Caco-2 (cell line): Measurements from ENCODE around the gene MAST3. TPM values are rescaled to one million over a fixed set of nuclear protein-coding genes. Genes with fewer than 3 reads are reported as not detected.

Experiments
- BruUV-seq: library from RNA; stranded (reverse); fragments of 400-500 nt; replicated peaks from 2 replicates; lab custom pipeline; 2021; lab: Mats Ljungman, UMichigan
- CTCF ChIA-PET: fragments of 300-600 bp; sonication (Branson Sonifier 250); formaldehyde crosslinking; loops from one replicate; lab custom pipeline; 2022; ENCODE audit warnings: antibody characterized with exemption; lab: Charles Lee
- POLR2A ChIA-PET: fragments of 300-600 bp; sonication (Branson Sonifier 250); formaldehyde crosslinking; loops from one replicate; lab custom pipeline; 2022; ENCODE audit warnings: antibody characterized with exemption; lab: Charles Lee
- DNase-seq, 2 experiments: peaks; one replicate each; pipeline versions ENCODE4 v3.0.0 to v3.0.0-alpha.2; 2020 to 2022
- H3K27me3 ChIP-seq: replicated peaks from 2 replicates; pipeline ENCODE4 v1.6.0; 2011; ENCODE audit warnings: low read length; ENCODE audit not compliant: control insufficient read depth, insufficient read depth
- H3K36me3 ChIP-seq: 2 replicates; pipeline ENCODE4 v1.5.1; 2011; ENCODE audit warnings: low read length; ENCODE audit not compliant: control insufficient read depth, insufficient read depth
- H3K4me1 ChIP-seq: fragments of 250-450 bp; sonication (Bioruptor Pico); 2 replicates; pipeline ENCODE4 v1.5.1; 2020; ENCODE audit warnings: mild to moderate bottlenecking
- H3K4me3 ChIP-seq: 2 replicates; pipeline ENCODE4 v1.5.1; 2011; ENCODE audit warnings: low read depth, mild to moderate bottlenecking, control low read depth, low read length
- H3K9me3 ChIP-seq: fragments of 250-450 bp; sonication (Bioruptor Pico); 2 replicates; pipeline ENCODE4 v1.5.1; 2020; ENCODE audit warnings: mild to moderate bottlenecking, moderate library complexity
- H3K27ac Mint-ChIP-seq: one replicate; pipeline ENCODE4 v1.8.0; 2022; ENCODE audit warnings: mixed read lengths; ENCODE audit not compliant: unreplicated experiment
- H3K27me3 Mint-ChIP-seq: one replicate; pipeline ENCODE4 v1.8.0; 2022; ENCODE audit warnings: mixed read lengths; ENCODE audit not compliant: insufficient read depth, unreplicated experiment
- H3K36me3 Mint-ChIP-seq: one replicate; pipeline ENCODE4 v1.8.0; 2022; ENCODE audit warnings: mild to moderate bottlenecking, mixed read lengths; ENCODE audit not compliant: insufficient read depth, unreplicated experiment
- H3K4me1 Mint-ChIP-seq: one replicate; pipeline ENCODE4 v1.8.0; 2022; ENCODE audit warnings: low read depth, mixed read lengths; ENCODE audit not compliant: unreplicated experiment
- H3K4me3 Mint-ChIP-seq: one replicate; pipeline ENCODE4 v1.8.0; 2022; ENCODE audit warnings: mild to moderate bottlenecking, moderate library complexity, mixed read lengths; ENCODE audit not compliant: unreplicated experiment
- H3K9me3 Mint-ChIP-seq: one replicate; pipeline ENCODE4 v1.8.0; 2022; ENCODE audit warnings: mixed read lengths; ENCODE audit not compliant: unreplicated experiment
- CTCF ChIP-seq, 2 experiments: fragments of 200-600 bp in 1 of 2; IDR thresholded peaks; 1 replicate in 1 of 2; 2 replicates in 1 of 2; pipeline versions ENCODE4 v1.5.1 to v1.8.0; 2011 to 2022; ENCODE audit warnings: antibody characterized with exemption in 1 of 2, control low read depth in 1 of 2, inconsistent platforms in 1 of 2, low read depth in 1 of 2, low read length in 1 of 2, mild to moderate bottlenecking in 1 of 2, moderate library complexity in 1 of 2; ENCODE audit not compliant: insufficient read depth in 1 of 2, severe bottlenecking in 1 of 2, unreplicated experiment in 1 of 2
- intact Hi-C: fragments of 100-400 bp; cut with micrococcal nuclease; formaldehyde crosslinking; loops from one replicate; pipeline ENCODE4 v1.10.0; 2022; ENCODE audit not compliant: unreplicated experiment
- total RNA-seq: library from RNA; stranded (reverse); gene quantifications from 2 replicates; pipeline ENCODE4 v1.2.3, GENCODE V29; 2022

Gene MAST3
- total RNA-seq, 1 experiment from 2014 or later: 8.2 TPM

DNA sequence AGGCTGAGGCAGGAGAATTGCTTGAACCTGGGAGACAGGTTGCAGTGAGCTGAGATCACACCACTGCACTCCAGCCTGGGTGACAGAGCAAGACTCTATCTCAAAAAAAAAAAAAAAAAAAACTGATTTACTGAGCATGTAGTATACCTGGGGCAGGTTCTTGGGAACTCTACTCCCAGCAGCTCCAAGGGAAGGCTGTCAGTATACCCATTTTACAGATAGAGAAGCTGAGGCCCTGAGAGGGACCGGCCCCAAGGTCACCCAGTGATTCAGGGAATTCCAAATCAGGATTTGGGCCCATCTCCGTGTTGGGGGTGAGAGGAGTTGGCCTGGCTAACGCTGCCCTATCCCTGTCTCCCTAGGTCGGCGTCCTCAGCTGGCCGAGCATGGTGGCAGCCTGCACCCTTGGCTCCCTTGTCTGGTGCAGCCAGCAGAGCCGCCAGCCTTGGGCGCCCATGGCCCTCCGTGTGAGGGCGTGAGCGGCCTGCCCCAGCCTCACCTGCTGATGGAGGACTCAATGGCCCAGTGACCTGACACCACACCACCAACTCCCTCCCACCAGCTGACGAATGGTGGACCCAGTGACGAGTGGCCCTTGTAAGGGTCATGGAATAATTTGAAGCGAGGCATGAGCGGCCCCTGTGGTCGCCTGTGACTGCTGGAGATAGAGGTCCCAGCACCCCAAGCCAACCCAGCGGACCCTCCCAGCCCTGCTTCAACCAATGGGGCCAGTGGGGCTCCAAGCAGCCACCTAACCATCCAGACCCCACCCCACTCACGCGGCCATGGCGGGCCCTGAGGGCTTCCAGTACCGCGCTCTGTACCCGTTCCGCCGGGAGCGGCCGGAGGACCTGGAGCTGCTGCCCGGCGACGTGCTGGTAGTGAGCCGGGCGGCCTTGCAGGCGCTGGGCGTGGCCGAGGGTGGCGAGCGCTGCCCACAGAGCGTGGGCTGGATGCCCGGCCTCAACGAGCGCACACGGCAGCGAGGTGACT is 57.8 kb downstream of the MAST3 start:
- peaks cover 43% of the 10 kb centered on the region for H3K36me3 Mint-ChIP-seq
- Histone ChIP-seq H3K9me3 (no peaks in the 10 kb centered on the region), H3K36me3 (no peaks in the 10 kb centered on the region; the same call in 1 of the 2 replicates), H3K27me3 (no peaks in the 10 kb centered on the region), H3K4me1 (peaks cover 11% of the 10 kb centered on the region), H3K4me3 (no peak overlapping the region)
- ChIA-PET CTCF (interaction anchor here (0.7 kb wide), 1 partner anchor 85 kb away, joined by 3 read pairs; no protein-coding TSS in a partner anchor), POLR2A (no interaction called here)
- H3K4me3 Mint-ChIP-seq: no peak overlapping the region
- intact Hi-C loops: no loop called here
- no peaks in the 10 kb centered on the region for H3K27me3 Mint-ChIP-seq
- H3K9me3 Mint-ChIP-seq: no peaks in the 10 kb centered on the region
- no TSS peak for BruUV-seq
- DNase-seq: no peak
- TF ChIP-seq CTCF (IDR thresholded peaks at IDR 0.05; ENCODE audit: insufficient read depth in 1 of 2, low read depth in 1 of 2, low read length in 1 of 2, severe bottlenecking in 1 of 2, unreplicated experiment in 1 of 2): no peak
- H3K4me1 Mint-ChIP-seq: peaks cover 10% of the 10 kb centered on the region
- H3K27ac Mint-ChIP-seq: no peak overlapping the region

DNA sequence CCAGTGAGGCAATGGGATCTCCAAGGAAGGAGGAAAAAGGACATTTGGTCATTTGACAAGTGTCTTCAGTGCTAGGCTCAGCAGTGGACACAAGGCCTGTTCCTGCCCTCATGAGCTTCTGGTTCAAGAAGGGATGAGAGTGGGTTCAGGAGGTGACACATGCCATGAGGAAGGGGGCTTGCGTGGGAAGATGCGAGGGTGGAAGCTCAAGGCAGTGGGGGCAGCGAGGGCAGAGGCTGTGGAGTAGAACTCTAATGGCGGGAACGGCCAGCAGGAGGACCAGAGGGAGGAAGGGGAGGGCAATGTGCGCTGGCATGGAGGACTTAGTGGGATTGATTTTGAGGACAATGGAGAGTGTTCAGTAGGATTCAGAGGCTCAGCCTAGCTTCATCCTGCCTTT is 58.7 kb downstream of the MAST3 start:
- POLR2A ChIA-PET: no interaction called here
- TF ChIP-seq CTCF (IDR thresholded peaks at IDR 0.05; ENCODE audit: insufficient read depth in 1 of 2, low read depth in 1 of 2, low read length in 1 of 2, severe bottlenecking in 1 of 2, unreplicated experiment in 1 of 2): no peak
- no peaks in the 10 kb centered on the region for H3K27me3 ChIP-seq
- H3K4me3 ChIP-seq: no peak overlapping the region
- H3K36me3 ChIP-seq: no peaks in the 10 kb centered on the region; the same call in 1 of the 2 replicates
- Mint-ChIP-seq H3K27ac (no peak overlapping the region), H3K36me3 (peaks cover 45% of the 10 kb centered on the region), H3K27me3 (no peaks in the 10 kb centered on the region), H3K4me1 (peaks cover 10% of the 10 kb centered on the region), H3K9me3 (no peaks in the 10 kb centered on the region), H3K4me3 (no peak overlapping the region)
- intact Hi-C loops: no loop called here
- BruUV-seq: no TSS peak
- CTCF ChIA-PET: no interaction called here
- peaks cover 11% of the 10 kb centered on the region for H3K4me1 ChIP-seq
- H3K9me3 ChIP-seq: no peaks in the 10 kb centered on the region
- no peak for DNase-seq

- peaks cover 10% of the 10 kb centered on the region for H3K4me1 Mint-ChIP-seq
- TF ChIP-seq CTCF (IDR thresholded peaks at IDR 0.05; ENCODE audit: insufficient read depth in 1 of 2, low read depth in 1 of 2, low read length in 1 of 2, severe bottlenecking in 1 of 2, unreplicated experiment in 1 of 2): no peak
- BruUV-seq: no TSS peak
- no peak overlapping the region for H3K27ac Mint-ChIP-seq
- no peak overlapping the region for H3K4me3 ChIP-seq
- intact Hi-C loops: no loop called here
- no peaks in the 10 kb centered on the region for H3K9me3 Mint-ChIP-seq
- DNase-seq: no peak
- no peaks in the 10 kb centered on the region for H3K9me3 ChIP-seq
- ChIA-PET POLR2A (no interaction called here), CTCF (interaction anchor here (0.6 kb wide), 1 partner anchor 72 kb away, joined by 5 read pairs; no protein-coding TSS in a partner anchor)
- H3K36me3 ChIP-seq: no peaks in the 10 kb centered on the region; the same call in 1 of the 2 replicates
- no peaks in the 10 kb centered on the region for H3K27me3 Mint-ChIP-seq
- H3K4me1 ChIP-seq: peaks cover 7% of the 10 kb centered on the region
- H3K36me3 Mint-ChIP-seq: peaks cover 48% of the 10 kb centered on the region
- no peak overlapping the region for H3K4me3 Mint-ChIP-seq
- no peaks in the 10 kb centered on the region for H3K27me3 ChIP-seq
These were observed 59.4 kb downstream of the MAST3 start for GRCh38 chr19:18156841-18157464.
